NCI-H2107 treated with DMSO at 0.1 percent for 48 hours (cell line): ENCODE results near the gene LIN52.

Experiments
- DNase-seq: peaks from one replicate; lab custom pipeline; 2025; ENCODE audit not compliant: unreplicated experiment; lab: John Stamatoyannopoulos, UW

The LIN52 gene

GRCh38 chr14:74179856-74180255 is 95.1 kb downstream of the LIN52 start:
- peak; percentile 63 for DNase-seq

DNA sequence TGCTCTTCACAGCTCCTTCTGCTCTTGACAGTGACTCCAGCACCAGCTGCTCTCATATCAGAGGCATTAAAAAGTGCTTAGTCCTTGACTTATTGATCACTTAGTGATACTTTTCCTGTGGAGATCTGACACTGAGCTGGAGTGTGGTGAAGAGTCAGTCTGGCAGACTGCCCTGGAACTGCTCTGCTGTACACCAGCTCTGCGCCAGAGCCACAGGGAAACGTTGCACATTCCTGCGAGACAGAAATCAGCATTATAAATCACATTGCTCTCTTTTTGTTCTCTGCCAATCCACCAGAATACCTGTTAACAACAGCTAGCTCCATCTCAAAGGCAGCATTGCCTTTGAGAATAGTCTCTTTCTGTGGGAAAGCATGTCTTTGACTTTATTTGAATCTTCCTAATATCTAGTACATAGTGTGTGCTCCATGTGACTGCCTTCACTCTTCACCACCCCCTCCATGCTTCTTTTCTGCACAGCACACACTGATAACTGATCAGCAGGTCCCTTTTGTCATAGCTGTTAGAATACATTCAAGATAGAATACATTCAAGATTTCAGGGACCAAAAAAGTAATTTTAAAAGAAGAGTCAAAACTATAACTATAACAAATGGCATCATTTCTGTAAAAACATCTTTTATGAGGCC is 106.3 kb downstream of the LIN52 start:
- no peak for DNase-seq

GRCh38 chr14:74194506-74195274 is 109.9 kb downstream of the LIN52 start:
- DNase-seq: no peak

DNA sequence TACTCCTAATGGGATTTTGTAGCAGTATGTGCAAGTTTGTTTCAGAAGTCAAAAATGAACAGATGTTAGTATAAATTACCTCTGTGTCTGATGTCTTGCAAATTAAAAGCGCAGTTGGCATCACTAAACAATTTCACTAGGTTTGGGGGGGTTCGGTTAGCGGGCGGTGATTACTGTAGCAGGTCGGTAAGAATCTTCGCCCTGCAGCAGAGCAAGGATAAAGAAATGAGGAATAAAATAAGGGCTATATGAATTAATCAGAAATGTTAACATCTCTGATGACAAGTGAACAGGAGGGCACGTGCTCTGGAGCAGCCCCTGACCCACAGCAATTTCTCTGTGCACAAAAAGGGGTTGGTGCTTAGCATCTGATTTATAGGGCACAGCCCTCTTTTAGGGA is 110.9 kb downstream of the LIN52 start:
- DNase-seq: no peak

DNA sequence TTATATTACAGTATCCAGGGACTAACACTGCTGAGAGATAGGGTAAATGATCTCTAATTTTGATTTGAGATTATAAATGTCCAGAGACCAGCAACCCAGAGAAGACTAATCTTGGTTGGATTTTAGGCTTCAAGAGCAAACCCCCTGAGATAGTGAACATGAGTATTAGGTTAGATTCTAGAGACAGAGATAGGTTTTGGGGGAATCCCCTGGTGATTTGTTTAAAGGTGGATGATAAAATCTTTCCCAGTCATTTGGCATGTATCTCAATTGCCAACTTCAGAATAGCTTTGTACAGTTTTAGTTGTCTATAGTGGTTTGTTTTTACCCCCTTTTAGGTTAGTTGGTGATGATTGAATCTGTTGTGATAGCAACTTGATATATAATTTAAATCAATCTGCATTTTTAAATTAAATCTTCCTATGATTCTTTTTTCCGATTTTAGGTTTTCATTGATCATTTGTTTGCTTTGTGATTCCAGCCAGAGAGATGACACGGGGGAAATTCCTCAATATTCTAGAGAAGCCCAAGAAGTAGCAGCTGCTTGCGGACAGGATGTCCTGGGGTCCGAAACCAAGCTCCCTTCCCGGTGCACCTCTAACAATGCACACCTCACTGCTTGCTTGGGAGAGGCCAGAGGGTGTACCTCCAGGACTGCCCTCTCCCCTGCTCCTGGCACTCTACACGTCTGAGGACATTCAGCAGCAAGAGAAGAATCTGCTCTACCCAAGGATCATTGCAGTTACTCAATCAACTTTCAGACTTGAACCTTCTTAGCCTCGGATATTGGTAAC is 113.9 kb downstream of the LIN52 start:
- no peak for DNase-seq

- DNase-seq: no peak
These were observed 117.4 kb downstream of the LIN52 start for GRCh38 chr14:74202113-74202512.

DNA sequence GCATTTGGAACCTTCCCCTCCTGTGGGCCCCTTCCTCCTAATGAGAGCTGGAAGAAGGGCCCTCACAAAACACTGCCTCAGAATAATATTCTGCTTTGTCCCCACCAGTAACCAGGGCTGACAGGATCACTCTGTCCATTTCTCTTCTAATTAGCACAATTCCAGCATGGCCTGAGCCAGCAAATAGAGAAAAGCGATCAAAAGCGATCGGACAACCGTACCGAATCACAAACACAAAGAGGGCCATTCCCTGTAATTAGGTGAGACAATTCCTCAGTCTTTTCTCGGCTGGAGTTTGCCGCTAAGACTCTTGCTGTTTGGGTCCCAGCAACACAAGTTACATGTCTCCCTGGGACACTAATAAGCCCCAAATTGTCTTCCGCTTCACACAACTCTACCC is 118.9 kb downstream of the LIN52 start:
- no peak for DNase-seq

- DNase-seq: no peak
These were observed 119.7 kb downstream of the LIN52 start for GRCh38 chr14:74204491-74204890.

DNA sequence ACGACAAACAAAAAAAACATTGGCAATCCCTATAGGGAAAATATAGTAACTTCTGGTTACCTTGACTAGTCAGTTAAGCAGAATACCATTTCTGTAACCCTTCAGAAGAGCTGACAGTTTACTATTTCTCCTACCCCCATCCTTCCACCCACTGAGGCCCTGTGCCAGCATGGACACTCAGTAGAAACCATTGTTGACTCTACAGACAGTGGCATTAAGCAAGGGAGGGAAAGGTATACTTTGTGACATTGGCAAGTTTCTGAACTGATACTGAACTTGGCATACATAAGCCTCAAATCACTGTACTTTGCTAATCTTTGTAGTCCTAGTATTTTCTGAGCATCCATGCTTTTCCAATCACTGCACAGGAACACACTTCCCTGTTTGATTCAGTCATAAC is 121.1 kb downstream of the LIN52 start:
- DNase-seq: no peak

- DNase-seq: no peak
These were observed 123.2 kb downstream of the LIN52 start for GRCh38 chr14:74207943-74208342.

DNA sequence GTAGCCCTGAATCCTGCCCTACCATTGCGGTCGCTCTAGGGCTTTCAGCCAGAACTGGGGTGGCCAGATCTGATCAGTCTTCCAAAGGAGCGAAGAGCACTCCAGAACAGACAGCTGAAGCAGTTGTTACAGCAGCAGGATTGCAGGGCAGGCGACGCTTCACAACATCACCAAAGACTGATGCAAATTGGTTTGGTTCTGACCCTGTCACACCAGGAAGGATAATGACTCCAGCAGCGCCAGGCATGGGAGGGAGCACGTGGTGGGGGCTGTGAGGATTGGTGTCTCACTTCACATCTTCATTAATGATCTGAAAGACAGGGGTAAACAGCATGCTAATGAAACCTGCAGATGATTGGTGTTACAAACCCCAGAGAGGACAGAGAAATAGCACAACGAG is 123.9 kb downstream of the LIN52 start:
- DNase-seq: no peak

GRCh38 chr14:74211945-74212580 is 127.3 kb downstream of the LIN52 start:
- no peak for DNase-seq

GRCh38 chr14:74213907-74214803 is 129.4 kb downstream of the LIN52 start:
- DNase-seq: no peak

GRCh38 chr14:74216671-74217070 is 131.9 kb downstream of the LIN52 start:
- no peak for DNase-seq

DNA sequence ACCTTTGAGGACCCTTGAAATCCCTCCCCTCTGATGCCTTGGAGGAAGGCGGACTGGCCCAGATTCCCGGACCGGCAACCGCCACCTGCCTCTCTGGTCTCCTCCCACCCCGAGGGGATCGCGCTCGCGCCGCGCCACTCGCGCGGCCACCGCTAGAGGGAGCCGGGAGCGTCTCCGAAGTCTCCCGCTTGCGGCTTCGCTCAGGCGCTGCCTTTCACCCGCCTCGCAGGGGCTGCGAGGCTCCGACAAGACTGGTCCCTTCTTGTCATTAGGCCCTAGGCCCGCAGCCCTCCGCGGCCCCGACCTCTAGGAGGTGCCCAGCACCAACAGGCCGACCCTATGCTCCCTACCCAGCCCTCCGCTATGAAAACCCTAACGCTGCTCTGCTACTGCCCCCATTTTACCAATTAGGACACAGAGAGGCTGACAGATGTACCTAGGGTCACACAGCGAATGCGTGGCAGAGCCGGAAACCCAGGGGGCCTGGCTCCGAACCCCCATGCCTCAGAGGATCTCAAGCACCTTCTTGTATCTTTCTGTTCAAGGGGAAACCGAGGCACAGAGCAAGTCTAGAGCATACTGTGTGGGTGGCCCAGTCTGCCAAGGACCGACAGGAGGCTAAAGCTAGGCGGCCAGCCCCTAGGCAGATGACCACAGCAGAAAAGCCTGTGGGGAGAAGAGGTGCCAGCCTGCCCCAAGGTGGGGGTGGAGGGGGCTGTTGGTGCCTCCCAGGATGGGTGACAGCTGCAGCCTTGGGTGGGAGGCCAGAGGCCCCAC is 133.1 kb downstream of the LIN52 start:
- DNase-seq: peak; percentile 15

DNA sequence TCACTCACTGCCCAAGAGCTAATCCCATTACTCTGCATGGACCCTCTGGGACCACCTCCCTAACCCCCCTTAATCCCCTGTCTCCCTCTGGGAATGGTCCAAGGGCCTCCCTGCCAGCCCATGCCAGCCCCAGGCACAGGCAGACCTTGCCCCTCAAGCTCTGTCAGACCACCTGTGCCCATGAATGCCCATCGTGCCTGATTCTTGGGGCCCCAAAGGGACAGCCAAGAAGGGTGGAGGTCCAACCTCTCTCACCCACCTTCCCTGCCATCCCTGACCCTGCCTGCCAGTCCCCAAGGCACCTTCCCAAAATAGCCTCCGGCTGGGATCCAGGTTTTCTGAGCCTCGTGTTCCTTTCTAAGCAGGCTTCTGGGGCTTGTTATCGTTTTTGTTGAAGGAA is 133.7 kb downstream of the LIN52 start:
- DNase-seq: no peak

DNA sequence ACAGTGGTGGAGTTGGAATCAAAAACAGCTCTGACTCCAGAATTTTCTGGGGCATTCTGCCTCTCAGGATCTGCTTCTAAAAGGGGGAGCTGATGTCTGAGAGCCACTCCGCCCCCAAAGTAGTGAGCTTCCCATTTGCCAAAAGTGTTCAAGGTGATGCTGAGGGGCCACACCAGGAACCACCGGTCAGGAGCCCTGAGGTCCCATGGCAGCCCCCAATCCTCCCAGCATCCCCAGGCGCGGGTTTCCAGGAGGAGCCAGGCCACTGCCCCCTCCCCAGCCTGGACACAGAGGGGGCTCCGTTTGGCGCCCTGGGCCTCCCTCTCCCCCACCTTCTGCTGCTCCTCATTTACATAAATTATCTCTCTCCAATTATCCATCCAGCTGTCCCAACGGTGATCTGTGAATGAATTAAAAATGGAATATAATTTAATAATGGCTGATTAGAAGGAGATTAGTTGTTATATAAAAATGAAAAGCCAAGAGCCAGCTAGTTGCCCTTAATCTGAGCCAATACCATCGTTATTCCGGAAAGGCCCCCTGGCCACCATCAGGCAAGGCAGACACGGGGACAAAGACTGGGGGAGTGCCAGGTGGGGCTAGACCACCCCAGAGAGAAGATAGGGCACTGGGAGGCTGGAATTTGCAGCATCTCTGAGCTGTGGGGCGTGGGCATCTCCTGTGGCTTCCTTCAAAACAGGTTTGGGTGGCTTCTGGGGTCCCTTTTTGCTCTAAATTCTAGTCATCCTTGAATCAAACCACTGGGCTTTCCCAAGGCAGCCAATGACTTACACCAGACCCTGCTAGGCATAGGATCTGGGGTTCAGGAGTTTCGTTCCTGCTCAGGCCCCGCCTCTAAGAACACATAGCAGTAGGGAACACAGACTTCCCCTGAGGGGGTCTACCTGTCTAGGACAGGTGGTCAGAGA is 134.8 kb downstream of the LIN52 start:
- no peak for DNase-seq

DNA sequence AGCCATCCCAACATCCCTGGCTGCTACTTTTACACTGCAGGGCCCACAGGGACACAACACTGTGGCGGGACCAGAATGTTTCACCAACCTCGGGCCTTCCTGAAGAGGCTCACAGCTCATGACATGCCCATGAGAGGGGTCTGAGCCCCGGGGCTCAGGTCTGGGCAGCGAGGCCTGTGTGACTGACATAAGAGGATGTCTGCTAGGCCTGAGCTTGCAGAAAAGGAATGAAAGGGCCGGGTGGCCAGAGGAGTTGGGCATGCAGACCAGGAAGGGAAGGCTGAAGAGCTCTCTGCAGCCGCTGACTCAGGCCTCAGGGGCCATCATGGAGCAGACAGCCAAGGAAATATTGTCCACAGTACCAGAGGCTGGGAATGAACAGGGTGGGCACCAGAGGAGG is 136.2 kb downstream of the LIN52 start:
- no peak for DNase-seq

GRCh38 chr14:74221741-74222140 is 137.0 kb downstream of the LIN52 start:
- DNase-seq: no peak
